Measurements from ENCODE around the gene SF3B6.

Gene SF3B6

GRCh38 chr2:24073816-24074215 lies 2.3 kb downstream of the SF3B6 start:
- in situ Hi-C loops (cut with HindIII; ENCODE audit: low sequenced_read_pairs) = no loop called here
- TF ChIP-seq, protein P1, sequence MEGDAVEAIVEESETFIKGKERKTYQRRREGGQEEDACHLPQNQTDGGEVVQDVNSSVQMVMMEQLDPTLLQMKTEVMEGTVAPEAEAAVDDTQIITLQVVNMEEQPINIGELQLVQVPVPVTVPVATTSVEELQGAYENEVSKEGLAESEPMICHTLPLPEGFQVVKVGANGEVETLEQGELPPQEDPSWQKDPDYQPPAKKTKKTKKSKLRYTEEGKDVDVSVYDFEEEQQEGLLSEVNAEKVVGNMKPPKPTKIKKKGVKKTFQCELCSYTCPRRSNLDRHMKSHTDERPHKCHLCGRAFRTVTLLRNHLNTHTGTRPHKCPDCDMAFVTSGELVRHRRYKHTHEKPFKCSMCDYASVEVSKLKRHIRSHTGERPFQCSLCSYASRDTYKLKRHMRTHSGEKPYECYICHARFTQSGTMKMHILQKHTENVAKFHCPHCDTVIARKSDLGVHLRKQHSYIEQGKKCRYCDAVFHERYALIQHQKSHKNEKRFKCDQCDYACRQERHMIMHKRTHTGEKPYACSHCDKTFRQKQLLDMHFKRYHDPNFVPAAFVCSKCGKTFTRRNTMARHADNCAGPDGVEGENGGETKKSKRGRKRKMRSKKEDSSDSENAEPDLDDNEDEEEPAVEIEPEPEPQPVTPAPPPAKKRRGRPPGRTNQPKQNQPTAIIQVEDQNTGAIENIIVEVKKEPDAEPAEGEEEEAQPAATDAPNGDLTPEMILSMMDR (IDR thresholded peaks at IDR 0.05; ENCODE audit: low read depth, low read length) = no peak
- no peak for DNase-seq (ENCODE audit: low read depth, low spot score)

DNA sequence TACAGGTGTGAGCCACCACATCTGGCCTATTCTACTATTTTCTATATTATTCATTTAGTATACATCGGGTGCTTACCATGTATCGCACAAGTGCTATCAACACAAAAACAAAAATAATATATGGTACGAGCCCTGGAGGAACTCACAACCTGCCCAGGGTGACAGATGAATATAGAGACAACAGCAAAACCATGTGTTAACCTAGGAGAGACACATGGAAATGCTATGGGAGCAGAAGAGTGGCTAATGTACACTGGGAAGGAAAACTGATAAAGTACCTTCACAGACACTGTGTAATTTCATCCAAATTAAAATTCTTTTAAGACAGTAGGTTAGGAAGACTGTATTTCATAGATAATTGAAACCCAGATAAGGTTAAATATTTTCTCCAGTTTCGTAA lies 3.9 kb downstream of the SF3B6 start:
- TF ChIP-seq, protein P1 (IDR thresholded peaks at IDR 0.05; ENCODE audit: low read depth, low read length) = no peak
- no peak for DNase-seq (ENCODE audit: low read depth, low spot score)
- H3K4me3 ChIP-seq (ENCODE audit: low read depth, low read length) = no peak overlapping the region
- in situ Hi-C loops (cut with HindIII; ENCODE audit: low sequenced_read_pairs) = no loop called here

More at GRCh38 chr2:24073816-24074215, 2.3 kb downstream of the SF3B6 start:
- H3K4me3 ChIP-seq (ENCODE audit: low read depth, low read length) = no peak overlapping the region

GRCh38 chr2:24065341-24065740 lies 10.8 kb downstream of the SF3B6 start:
- no peak for DNase-seq (ENCODE audit: low read depth, low spot score)
- H3K4me3 ChIP-seq (ENCODE audit: low read depth, low read length) = no peak overlapping the region
- TF ChIP-seq, protein P1 (IDR thresholded peaks at IDR 0.05; ENCODE audit: low read depth, low read length) = no peak
- in situ Hi-C loops (cut with HindIII; ENCODE audit: low sequenced_read_pairs) = no loop called here

DNA sequence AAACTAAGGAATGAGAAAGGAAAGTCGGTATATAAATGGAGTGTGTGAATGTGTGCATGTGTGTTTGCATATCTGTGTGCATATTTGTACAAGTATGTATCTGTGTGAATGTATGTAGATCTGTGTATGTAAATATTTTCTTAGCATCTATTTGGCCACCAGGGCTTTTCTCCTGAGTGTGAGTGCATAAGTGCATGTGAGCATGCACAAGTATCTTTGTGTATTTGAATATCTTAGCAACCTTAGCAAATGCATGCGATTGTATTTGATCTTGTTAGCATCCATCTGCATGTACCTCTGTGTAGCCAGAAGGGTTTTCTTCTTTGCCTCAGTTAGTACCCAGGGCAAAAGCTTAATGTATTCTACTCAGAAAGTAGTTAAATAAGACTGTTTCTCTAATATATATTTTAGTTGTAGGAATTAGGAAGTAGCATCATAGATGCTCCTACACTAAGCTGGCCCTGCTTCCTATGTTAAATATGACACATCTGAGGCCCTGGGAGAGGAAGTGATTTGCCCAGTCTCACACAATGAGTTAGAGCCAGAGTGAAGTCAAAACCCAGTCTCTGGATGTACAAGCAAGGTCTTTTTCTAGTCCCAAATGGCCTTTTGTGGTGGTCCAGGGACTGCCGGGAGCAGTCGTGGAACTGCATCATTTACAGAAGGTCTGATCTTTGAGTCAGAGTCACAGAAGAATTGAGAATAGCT lies 17.4 kb downstream of the SF3B6 start:
- no peak for DNase-seq (ENCODE audit: low read depth, low spot score)
- H3K4me3 ChIP-seq (ENCODE audit: low read depth, low read length) = no peak overlapping the region
- in situ Hi-C loops (cut with HindIII; ENCODE audit: low sequenced_read_pairs) = no loop called here
- TF ChIP-seq, protein P1 (IDR thresholded peaks at IDR 0.05; ENCODE audit: low read depth, low read length) = no peak

GRCh38 chr2:24055750-24056149 lies 20.4 kb downstream of the SF3B6 start:
- H3K4me3 ChIP-seq (ENCODE audit: low read depth, low read length) = no peak overlapping the region
- DNase-seq (ENCODE audit: low read depth, low spot score) = no peak
- in situ Hi-C loops (cut with HindIII; ENCODE audit: low sequenced_read_pairs) = no loop called here
- TF ChIP-seq, protein P1 (IDR thresholded peaks at IDR 0.05; ENCODE audit: low read depth, low read length) = no peak

DNA sequence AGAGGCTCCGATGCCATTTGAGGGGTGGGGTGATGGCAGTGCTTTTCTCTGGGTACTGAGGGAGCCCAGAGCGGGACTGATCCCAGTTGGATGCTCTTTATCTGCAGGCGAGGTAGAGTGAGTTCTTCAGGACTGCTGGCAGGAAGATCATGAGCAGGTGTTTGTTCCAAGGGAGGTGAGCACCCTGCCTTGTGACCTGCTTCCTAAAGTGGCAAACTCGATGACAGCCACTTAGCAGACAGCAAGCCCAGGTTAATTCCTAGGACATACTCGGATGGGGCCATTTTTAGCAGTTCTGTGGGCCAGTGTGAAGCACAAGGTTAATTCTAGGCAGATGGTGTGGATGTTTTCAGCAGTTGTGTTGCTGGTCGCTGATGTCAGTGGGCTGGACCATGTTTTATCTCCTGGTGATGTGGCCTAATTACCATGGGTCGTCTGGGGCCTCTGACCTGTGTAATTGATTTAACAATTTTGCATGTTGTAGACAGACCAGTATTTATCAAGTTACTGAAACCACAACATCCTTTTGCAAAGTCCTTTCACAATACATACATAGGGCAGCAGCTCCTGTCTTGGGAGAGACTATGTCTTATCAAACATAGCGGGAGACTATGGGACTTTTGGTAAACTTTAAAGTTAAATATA lies 21.6 kb downstream of the SF3B6 start:
- DNase-seq (ENCODE audit: low read depth, low spot score) = no peak
- H3K4me3 ChIP-seq (ENCODE audit: low read depth, low read length) = no peak overlapping the region
- TF ChIP-seq, protein P1 (IDR thresholded peaks at IDR 0.05; ENCODE audit: low read depth, low read length) = no peak
- in situ Hi-C loops (cut with HindIII; ENCODE audit: low sequenced_read_pairs) = no loop called here

All from astrocyte of the spinal cord (primary cell).